ENCODE results near the gene ROR2. TPM values are rescaled to one million over a fixed set of nuclear protein-coding genes. Genes with fewer than 3 reads are reported as not detected.

Gene ROR2
- total and polyA plus RNA-seq, 4 donors: 0.13 to 0.84 (median 0.52) TPM

- TF ChIP-seq REST (IDR thresholded peaks at IDR 0.05): no peak
- no peak for TF ChIP-seq SP1 (IDR thresholded peaks at IDR 0.05)
- no peak for TF ChIP-seq GABPA (IDR thresholded peaks at IDR 0.05 in 1 of 2, conservative IDR thresholded peaks at IDR 0.05 in 1 of 2)
- TF ChIP-seq YY1 (IDR thresholded peaks at IDR 0.05): no peak
- TF ChIP-seq EGR1 (IDR thresholded peaks at IDR 0.05; ENCODE audit: low read depth in 2 of 2): no peak
These were observed 305.6 kb downstream of the ROR2 start (continued) for GRCh38 chr9:91644433-91644832.

GRCh38 chr9:91643481-91644077 is 306.4 kb downstream of the ROR2 start:
- H3K9ac ChIP-seq (ENCODE audit: low read depth in 1 of 2, low read length in 2 of 2): no peak overlapping the region
- 69% methylated on average over 7 of the region's 7 CpGs for WGBS

GRCh38 chr9:91642771-91643170 is 307.3 kb downstream of the ROR2 start:
- DNase-seq (ENCODE audit: low spot score): no peak
- WGBS: 89% methylated on average over 5 of the region's 5 CpGs
- Histone ChIP-seq H3K27ac (ENCODE audit: low read depth in 1 of 2, low read length in 2 of 2) (no peak overlapping the region), H3K4me1 (ENCODE audit: control insufficient read depth in 4 of 4, insufficient read depth in 4 of 4, low read length in 3 of 4) (no peaks in the 10 kb centered on the region), H3K27me3 (ENCODE audit: control insufficient read depth in 4 of 4, insufficient read depth in 4 of 4, low read length in 3 of 4) (peaks cover 0 to 2% (median 0%) of the 10 kb centered on the region in 4 donors), H3K9me3 (ENCODE audit: control insufficient read depth in 4 of 4, low read length in 3 of 4) (peaks cover 2 to 8% (median 7%) of the 10 kb centered on the region in 4 donors), H3K4me3 (ENCODE audit: low read depth in 1 of 3, low read length in 3 of 3) (no peak overlapping the region), H3K9ac (ENCODE audit: low read depth in 1 of 2, low read length in 2 of 2) (no peak overlapping the region), H3K36me3 (ENCODE audit: control insufficient read depth in 4 of 4, insufficient read depth in 3 of 4, low read depth in 1 of 4, low read length in 3 of 4) (no peaks in the 10 kb centered on the region)
- TF ChIP-seq RXRA (IDR thresholded peaks at IDR 0.05): no peak
- no peak for TF ChIP-seq NR2F2 (IDR thresholded peaks at IDR 0.05)
- no peak for TF ChIP-seq ZBTB33 (IDR thresholded peaks at IDR 0.05)
- TF ChIP-seq JUND (IDR thresholded peaks at IDR 0.05): no peak
- TF ChIP-seq HNF4G (IDR thresholded peaks at IDR 0.05): no peak
- TF ChIP-seq TAF1 (conservative IDR thresholded peaks at IDR 0.05): no peak
- no peak for TF ChIP-seq MAX (IDR thresholded peaks at IDR 0.05)
- TF ChIP-seq CTCF (IDR thresholded peaks at IDR 0.05; ENCODE audit: low read depth, low read length, missing input control): no peak

More at GRCh38 chr9:91643481-91644077, 306.4 kb downstream of the ROR2 start:
- Histone ChIP-seq H3K4me3 (ENCODE audit: low read depth in 1 of 3, low read length in 3 of 3) (no peak overlapping the region), H3K36me3 (ENCODE audit: control insufficient read depth in 4 of 4, insufficient read depth in 3 of 4, low read depth in 1 of 4, low read length in 3 of 4) (no peaks in the 10 kb centered on the region), H3K27me3 (ENCODE audit: control insufficient read depth in 4 of 4, insufficient read depth in 4 of 4, low read length in 3 of 4) (peaks cover 0 to 2% (median 0%) of the 10 kb centered on the region in 4 donors), H3K9me3 (ENCODE audit: control insufficient read depth in 4 of 4, low read length in 3 of 4) (peaks cover 2 to 8% (median 5%) of the 10 kb centered on the region in 4 donors), H3K4me1 (ENCODE audit: control insufficient read depth in 4 of 4, insufficient read depth in 4 of 4, low read length in 3 of 4) (no peaks in the 10 kb centered on the region), H3K27ac (ENCODE audit: low read depth in 1 of 2, low read length in 2 of 2) (no peak overlapping the region)
- DNase-seq (ENCODE audit: low spot score): no peak
- no peak for TF ChIP-seq FOXA1 (IDR thresholded peaks at IDR 0.05)
- no peak for TF ChIP-seq ZBTB33 (IDR thresholded peaks at IDR 0.05)
- no peak for TF ChIP-seq HNF4G (IDR thresholded peaks at IDR 0.05)
- TF ChIP-seq MAX (IDR thresholded peaks at IDR 0.05): no peak
- no peak for TF ChIP-seq TAF1 (conservative IDR thresholded peaks at IDR 0.05)
- TF ChIP-seq HNF4A (conservative IDR thresholded peaks at IDR 0.05): no peak
- no peak for TF ChIP-seq ATF3 (IDR thresholded peaks at IDR 0.05)
- no peak for TF ChIP-seq RXRA (IDR thresholded peaks at IDR 0.05)
- no peak for TF ChIP-seq FOXA2 (IDR thresholded peaks at IDR 0.05)
- no peak for TF ChIP-seq RAD21 (IDR thresholded peaks at IDR 0.05)

All from liver (tissue), 9 donors.